Activated CD4-positive, alpha-beta T cell treated with anti-CD3 and anti-CD28 coated beads for 36 hours (primary cell): ENCODE results near the gene C20orf173. TPM values are rescaled to one million over a fixed set of nuclear protein-coding genes. Genes with fewer than 3 reads are reported as not detected.

Experiments used
- ATAC-seq: fragments of 200-7000 bp; cut with Tn5 transposase; one replicate; pipeline ENCODE4 v1.10.0; 2021; ENCODE audit warnings: mild to moderate bottlenecking, moderate library complexity
- CTCF ChIA-PET: fragments of 350-600 bp; sonication (Branson Sonifier 250); formaldehyde crosslinking; loops from one replicate; lab custom pipeline; 2021; ENCODE audit warnings: antibody characterized with exemption; lab: Charles Lee
- POLR2A ChIA-PET: fragments of 350-600 bp; sonication (Branson Sonifier 250); formaldehyde crosslinking; loops from one replicate; lab custom pipeline; 2021; ENCODE audit warnings: antibody characterized with exemption, inconsistent platforms; lab: Charles Lee
- DNase-seq: peaks from one replicate; pipeline ENCODE4 v3.0.0-alpha.2; 2020
- H3K27ac Mint-ChIP-seq: one replicate; pipeline ENCODE4 v1.8.0; 2021; ENCODE audit warnings: mixed read lengths
- H3K27me3 Mint-ChIP-seq: one replicate; pipeline ENCODE4 v1.8.0; 2021; ENCODE audit warnings: mixed read lengths
- H3K36me3 Mint-ChIP-seq: one replicate; pipeline ENCODE4 v1.8.0; 2021; ENCODE audit warnings: low read depth, mixed read lengths
- H3K4me1 Mint-ChIP-seq: one replicate; pipeline ENCODE4 v1.8.0; 2021; ENCODE audit warnings: mixed read lengths
- H3K4me3 Mint-ChIP-seq: one replicate; pipeline ENCODE4 v1.8.0; 2021; ENCODE audit warnings: mild to moderate bottlenecking, moderate library complexity, mixed read lengths
- H3K9me3 Mint-ChIP-seq: one replicate; pipeline ENCODE4 v1.8.0; 2021; ENCODE audit warnings: low read depth, mixed read lengths
- intact Hi-C, 2 experiments: fragments of 100-400 bp; cut with DNase I in 1 of 2; cut with micrococcal nuclease in 1 of 2; formaldehyde crosslinking; loops; one replicate each; pipeline versions ENCODE4 v1.14.2 to v1.15.1; 2022 to 2024; cut with DNase I, micrococcal nuclease
- total RNA-seq, 2 experiments: library from RNA; stranded (reverse); gene quantifications; one replicate each; pipeline ENCODE4 v1.2.3, GENCODE V29; 2021

C20orf173 gene, protein sequence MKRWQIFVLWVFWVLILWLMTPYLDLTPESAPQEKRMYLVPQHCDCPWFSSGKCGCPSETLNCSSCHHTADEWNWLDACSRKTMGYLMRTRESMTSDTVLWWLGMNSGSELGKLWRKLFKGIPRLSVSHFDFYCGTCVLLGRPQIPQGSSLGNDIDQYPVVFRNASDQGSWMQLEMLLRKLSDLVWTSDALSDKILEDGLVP
- not detected for total RNA-seq

DNA sequence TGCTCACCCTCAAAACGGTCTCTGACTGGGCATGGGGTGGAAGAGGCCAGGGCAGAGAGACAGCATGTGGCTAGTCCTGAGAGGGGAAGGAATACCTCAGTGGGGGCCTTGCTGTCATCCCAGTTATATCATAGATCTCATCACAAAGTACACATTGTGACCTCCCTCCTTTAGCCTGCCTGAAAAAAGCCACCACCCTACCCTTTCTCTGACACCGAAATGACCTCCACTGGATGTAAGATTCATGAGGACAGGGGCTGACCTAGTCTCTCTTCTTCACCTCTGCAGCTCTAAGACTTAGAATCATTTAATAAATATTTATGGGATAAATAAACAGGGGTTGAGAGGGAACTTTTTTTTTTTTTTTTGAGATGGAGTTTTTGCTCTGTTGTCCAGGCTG, at the start of gene C20orf173:
C20orf173 (minus strand) TSS at position 101 of the 400 bp plus-strand sequence. CDS start 279 bp downstream, outside the sequence.
- CTCF ChIA-PET = interaction anchor here (0.7 to 1.1 kb wide), 2 partner anchors 31 to 138 kb away, joined by 3 read pairs; no protein-coding TSS in a partner anchor
- Mint-ChIP-seq H3K4me1 (no peaks in the 10 kb centered on the region), H3K27ac (no peak within 1 kb of the TSS), H3K4me3 (no peak within 1 kb of the TSS), H3K27me3 (no peaks in the 10 kb centered on the region), H3K9me3 (no peaks in the 10 kb centered on the region), H3K36me3 (no peaks in the 10 kb centered on the region)
- ATAC-seq = no peak
- POLR2A ChIA-PET = interaction anchor here (0.6 kb wide), 1 partner anchor 21 kb away, joined by 3 read pairs; no protein-coding TSS in a partner anchor
- no peak for DNase-seq
- intact Hi-C loops = no loop called here

DNA sequence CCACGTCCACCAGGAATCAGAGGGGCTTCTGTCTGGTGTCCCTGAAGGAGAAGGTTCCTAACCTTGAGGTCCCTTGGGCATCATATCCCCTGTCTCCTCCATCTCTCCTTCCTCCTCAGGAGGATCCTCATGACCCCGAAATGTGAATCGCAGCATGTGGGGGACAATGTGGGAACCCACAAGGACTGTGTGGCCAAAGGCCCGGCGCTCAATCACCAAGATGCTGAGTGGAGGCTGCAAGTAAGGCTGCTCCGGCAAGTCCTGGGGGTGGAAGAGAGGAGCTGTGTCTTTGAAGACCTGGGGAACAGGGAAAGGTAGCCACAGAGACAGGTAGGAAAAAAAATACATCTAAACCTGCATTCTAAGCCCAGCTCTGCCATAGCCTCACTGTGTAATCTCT, 49.7 kb upstream of the C20orf173 start:
- intact Hi-C loops = no loop called here
- ChIA-PET CTCF (no interaction called here), POLR2A (no interaction called here)
- Mint-ChIP-seq H3K27ac (no peak overlapping the region), H3K27me3 (no peaks in the 10 kb centered on the region), H3K4me3 (no peak overlapping the region), H3K9me3 (peaks cover 3% of the 10 kb centered on the region), H3K4me1 (no peaks in the 10 kb centered on the region), H3K36me3 (no peaks in the 10 kb centered on the region)
- ATAC-seq (no peak), DNase-seq (no peak)

DNA sequence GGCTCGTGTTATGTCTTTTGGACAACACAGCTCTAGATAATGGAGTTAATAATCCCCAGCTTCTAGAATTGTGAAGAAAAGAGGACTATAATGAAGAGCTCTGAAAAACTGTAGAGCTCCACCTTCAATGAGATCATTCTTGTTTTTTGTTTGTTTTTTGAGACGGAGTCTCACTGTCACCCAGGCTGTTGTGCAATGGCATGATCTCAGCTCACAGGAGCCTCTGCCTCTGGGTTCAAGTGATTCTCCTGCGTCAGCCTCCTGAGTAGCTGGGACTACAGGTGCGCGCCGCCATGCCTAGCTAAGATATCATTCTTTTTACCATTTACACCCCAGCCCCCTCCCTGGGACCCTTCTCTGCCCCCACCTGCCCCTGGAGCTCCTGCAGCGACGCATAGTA, 49.0 kb upstream of the C20orf173 start:
- ATAC-seq (no peak), DNase-seq (no peak)
- POLR2A ChIA-PET = interaction anchor here (0.6 kb wide), 1 partner anchor 240 kb away, joined by 3 read pairs; no protein-coding TSS in a partner anchor
- Mint-ChIP-seq H3K4me3 (no peak overlapping the region), H3K27me3 (no peaks in the 10 kb centered on the region), H3K4me1 (no peaks in the 10 kb centered on the region), H3K9me3 (peaks cover 3% of the 10 kb centered on the region), H3K36me3 (no peaks in the 10 kb centered on the region), H3K27ac (no peak overlapping the region)
- intact Hi-C loops = no loop called here
- CTCF ChIA-PET = no interaction called here

DNA sequence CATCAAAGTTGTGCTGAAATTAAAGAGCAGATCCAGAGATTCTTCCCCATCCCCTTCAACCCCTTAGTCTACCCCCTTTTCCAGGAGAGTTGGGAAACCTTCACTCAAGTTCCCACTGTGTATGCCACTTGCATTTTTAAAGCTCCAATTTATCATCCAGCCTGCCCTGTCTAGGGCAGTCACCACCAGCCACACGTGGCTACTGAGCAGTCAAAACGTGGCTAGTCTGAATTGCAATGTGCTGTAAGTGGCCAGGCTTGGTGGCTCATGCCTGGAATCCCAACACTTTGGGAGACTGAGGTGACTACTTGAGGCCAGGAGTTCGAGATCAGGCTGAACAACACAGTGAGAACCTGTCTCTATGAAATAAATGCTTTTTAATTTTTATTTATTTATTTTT, 47.4 kb upstream of the C20orf173 start:
- ChIA-PET CTCF (interaction anchor here (0.6 kb wide), 2 partner anchors 114 to 723 kb away, joined by 3 read pairs; no protein-coding TSS in a partner anchor), POLR2A (no interaction called here)
- H3K27me3 Mint-ChIP-seq = no peaks in the 10 kb centered on the region
- no peaks in the 10 kb centered on the region for H3K36me3 Mint-ChIP-seq
- intact Hi-C loops = no loop called here
- no peak overlapping the region for H3K4me3 Mint-ChIP-seq
- no peak for ATAC-seq
- no peak overlapping the region for H3K27ac Mint-ChIP-seq
- no peaks in the 10 kb centered on the region for H3K9me3 Mint-ChIP-seq
- H3K4me1 Mint-ChIP-seq = no peaks in the 10 kb centered on the region
- no peak for DNase-seq

DNA sequence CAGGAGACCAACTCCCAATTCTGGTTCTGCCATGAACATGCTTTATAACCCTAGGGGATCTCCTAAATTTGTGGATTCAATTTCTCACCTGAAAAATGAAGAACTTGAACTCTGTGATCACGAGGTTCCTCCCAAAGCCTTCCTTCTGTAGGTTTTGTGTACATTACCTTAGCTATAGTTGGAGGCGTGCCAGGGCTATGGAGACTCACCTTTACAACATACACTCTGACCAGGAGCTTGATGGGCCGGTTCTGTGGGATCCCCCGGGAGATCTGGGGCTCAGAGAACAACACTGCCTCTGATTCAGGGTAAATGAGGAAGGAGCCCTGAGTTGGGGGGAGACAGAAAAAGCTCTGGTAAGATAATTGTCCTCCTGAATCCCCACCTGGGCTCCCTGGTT, 46.5 kb upstream of the C20orf173 start:
- intact Hi-C loops = no loop called here
- Mint-ChIP-seq H3K27me3 (no peaks in the 10 kb centered on the region), H3K27ac (no peak overlapping the region)

DNA sequence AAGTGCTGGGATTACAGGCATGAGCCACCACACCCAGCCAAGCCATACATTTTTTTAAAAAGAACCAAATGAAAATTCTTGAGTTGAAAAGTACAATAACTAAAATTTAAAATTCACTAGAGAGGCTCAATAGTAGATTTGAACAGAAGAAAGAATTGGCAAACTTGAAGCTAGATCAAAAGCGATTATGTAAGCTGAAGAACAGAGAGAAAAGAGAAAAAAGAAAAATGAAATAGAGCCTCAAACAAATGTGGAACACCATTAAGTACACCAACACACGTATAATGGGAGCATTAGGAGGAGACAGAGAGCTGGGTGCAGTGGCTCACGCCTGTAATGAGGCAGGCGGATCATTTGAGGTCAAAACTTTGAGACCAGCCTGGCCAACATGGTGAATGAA, 43.4 kb upstream of the C20orf173 start:
- Mint-ChIP-seq H3K4me1 (no peaks in the 10 kb centered on the region), H3K9me3 (no peaks in the 10 kb centered on the region), H3K4me3 (no peak overlapping the region), H3K36me3 (no peaks in the 10 kb centered on the region), H3K27ac (no peak overlapping the region), H3K27me3 (no peaks in the 10 kb centered on the region)
- ChIA-PET CTCF (no interaction called here), POLR2A (interaction anchor here (0.6 kb wide), 1 partner anchor 156 kb away, joined by 3 read pairs; no protein-coding TSS in a partner anchor)
- DNase-seq = no peak
- no peak for ATAC-seq
- intact Hi-C loops = no loop called here

More for the DNA sequence above, 46.5 kb upstream of the C20orf173 start:
- ATAC-seq (no peak), DNase-seq (no peak)
- Mint-ChIP-seq H3K36me3 (no peaks in the 10 kb centered on the region), H3K4me3 (no peak overlapping the region), H3K4me1 (no peaks in the 10 kb centered on the region), H3K9me3 (no peaks in the 10 kb centered on the region)
- CTCF ChIA-PET = no interaction called here
- POLR2A ChIA-PET = interaction anchor here (0.6 kb wide), 1 partner anchor 11 kb away, joined by 3 read pairs; no protein-coding TSS in a partner anchor

DNA sequence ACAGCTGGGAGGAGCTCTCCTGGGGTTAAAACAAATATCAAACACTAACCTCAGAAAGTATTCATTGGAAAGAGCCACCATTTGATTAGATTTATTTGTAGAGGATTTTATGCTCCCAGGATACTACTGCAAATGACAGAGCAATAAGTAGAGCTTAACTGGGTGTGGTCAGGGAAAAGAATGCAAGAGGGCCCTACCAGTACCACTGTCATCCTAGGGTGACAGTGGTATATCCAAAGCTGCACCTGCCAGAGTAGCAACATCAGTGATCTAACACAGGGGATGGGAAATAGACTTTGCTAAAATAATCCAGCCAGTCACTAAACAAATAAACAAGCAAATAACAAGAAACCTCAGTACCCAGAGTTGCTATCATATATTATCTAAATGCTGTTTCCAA, 42.1 kb upstream of the C20orf173 start:
- ATAC-seq (no peak), DNase-seq (no peak)
- H3K4me3 Mint-ChIP-seq = no peak overlapping the region
- H3K4me1 Mint-ChIP-seq = no peaks in the 10 kb centered on the region
- POLR2A ChIA-PET = no interaction called here
- CTCF ChIA-PET = interaction anchor here (0.5 to 1.4 kb wide), 3 partner anchors 30 to 667 kb away, joined by 3 to 5 read pairs (median 4); no protein-coding TSS in a partner anchor
- intact Hi-C loops = no loop called here
- H3K27me3 Mint-ChIP-seq = no peaks in the 10 kb centered on the region
- H3K9me3 Mint-ChIP-seq = no peaks in the 10 kb centered on the region
- H3K27ac Mint-ChIP-seq = no peak overlapping the region
- no peaks in the 10 kb centered on the region for H3K36me3 Mint-ChIP-seq

DNA sequence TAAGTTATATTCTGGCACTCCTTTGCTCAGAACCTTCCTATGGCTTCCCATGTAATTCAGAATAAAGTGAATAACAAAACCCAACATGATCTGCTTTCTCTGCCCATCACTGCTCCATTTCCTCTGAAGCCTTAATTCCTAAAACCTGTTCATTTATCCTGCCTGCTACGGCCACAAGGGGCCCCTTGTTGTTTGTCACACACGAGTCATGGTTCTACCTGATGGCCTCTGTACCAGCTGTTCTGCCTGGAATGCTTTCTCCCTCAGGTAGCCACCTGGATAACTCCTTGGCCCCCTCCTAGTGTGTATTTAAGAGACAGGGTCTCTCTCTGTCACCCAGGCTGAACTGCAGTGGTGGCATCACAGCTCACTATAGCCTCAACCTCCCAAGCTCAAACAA, 39.2 kb upstream of the C20orf173 start:
- Mint-ChIP-seq H3K4me1 (no peaks in the 10 kb centered on the region), H3K36me3 (no peaks in the 10 kb centered on the region), H3K4me3 (no peak overlapping the region), H3K9me3 (no peaks in the 10 kb centered on the region), H3K27me3 (no peaks in the 10 kb centered on the region), H3K27ac (no peak overlapping the region)
- ChIA-PET CTCF (interaction anchor here (0.6 to 0.7 kb wide), 2 partner anchors 31 to 1478 kb away, joined by 3 to 4 read pairs; no protein-coding TSS in a partner anchor), POLR2A (no interaction called here)
- DNase-seq (peak; percentile 25), ATAC-seq (peak; percentile 42)
- intact Hi-C loops = no loop called here

DNA sequence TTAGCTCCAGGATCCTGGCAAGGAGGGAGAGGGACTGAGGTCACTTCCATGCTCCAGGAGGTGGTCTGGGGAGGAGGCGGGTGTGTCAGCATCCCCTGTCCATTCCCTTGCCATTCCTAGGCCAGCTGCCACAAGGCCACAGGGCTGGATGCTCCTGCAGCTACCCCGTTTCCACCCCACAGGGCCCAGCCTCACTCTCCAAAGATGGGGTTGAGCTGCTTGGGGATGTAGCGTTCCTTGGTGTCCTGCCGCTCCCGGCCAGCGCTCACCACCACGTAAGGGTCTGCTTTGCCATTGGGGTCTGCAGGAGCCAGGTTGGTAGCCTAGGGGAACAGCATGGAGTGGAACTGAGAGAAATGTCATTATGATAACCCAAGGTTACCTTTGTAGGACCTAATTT, 35.5 kb upstream of the C20orf173 start:
- ChIA-PET CTCF (no interaction called here), POLR2A (interaction anchor here (0.6 kb wide), 1 partner anchor 29 kb away, joined by 3 read pairs; no protein-coding TSS in a partner anchor)
- H3K4me3 Mint-ChIP-seq = no peak overlapping the region
- DNase-seq (no peak), ATAC-seq (no peak)
- H3K27me3 Mint-ChIP-seq = no peaks in the 10 kb centered on the region
- H3K9me3 Mint-ChIP-seq = no peaks in the 10 kb centered on the region
- H3K4me1 Mint-ChIP-seq = no peaks in the 10 kb centered on the region
- intact Hi-C loops = no loop called here
- no peaks in the 10 kb centered on the region for H3K36me3 Mint-ChIP-seq
- no peak overlapping the region for H3K27ac Mint-ChIP-seq

DNA sequence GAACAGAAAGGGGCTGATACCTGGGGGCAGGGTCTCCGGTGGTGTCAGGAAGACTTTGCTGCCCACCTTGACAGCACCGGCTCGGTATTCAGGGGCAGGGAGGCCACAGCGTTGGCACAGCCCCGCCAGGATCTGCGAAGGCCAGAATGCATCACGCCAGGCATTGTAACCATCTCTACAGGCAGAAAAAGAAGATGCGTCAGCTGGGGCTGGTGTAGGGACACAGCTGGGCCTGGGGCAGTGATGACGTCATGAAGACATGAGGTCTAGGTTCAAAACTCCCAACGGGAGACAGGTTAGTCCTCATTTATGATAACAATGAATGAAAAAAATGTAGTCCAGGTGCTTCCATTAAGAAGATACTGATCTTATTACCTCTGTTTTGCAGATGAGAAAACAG, 34.4 kb upstream of the C20orf173 start:
- intact Hi-C loops = no loop called here
- Mint-ChIP-seq H3K4me1 (no peaks in the 10 kb centered on the region), H3K9me3 (no peaks in the 10 kb centered on the region), H3K27ac (no peak overlapping the region), H3K36me3 (peaks cover 3% of the 10 kb centered on the region), H3K27me3 (no peaks in the 10 kb centered on the region), H3K4me3 (no peak overlapping the region)
- DNase-seq (no peak), ATAC-seq (no peak)
- POLR2A ChIA-PET = no interaction called here
- CTCF ChIA-PET = no interaction called here

DNA sequence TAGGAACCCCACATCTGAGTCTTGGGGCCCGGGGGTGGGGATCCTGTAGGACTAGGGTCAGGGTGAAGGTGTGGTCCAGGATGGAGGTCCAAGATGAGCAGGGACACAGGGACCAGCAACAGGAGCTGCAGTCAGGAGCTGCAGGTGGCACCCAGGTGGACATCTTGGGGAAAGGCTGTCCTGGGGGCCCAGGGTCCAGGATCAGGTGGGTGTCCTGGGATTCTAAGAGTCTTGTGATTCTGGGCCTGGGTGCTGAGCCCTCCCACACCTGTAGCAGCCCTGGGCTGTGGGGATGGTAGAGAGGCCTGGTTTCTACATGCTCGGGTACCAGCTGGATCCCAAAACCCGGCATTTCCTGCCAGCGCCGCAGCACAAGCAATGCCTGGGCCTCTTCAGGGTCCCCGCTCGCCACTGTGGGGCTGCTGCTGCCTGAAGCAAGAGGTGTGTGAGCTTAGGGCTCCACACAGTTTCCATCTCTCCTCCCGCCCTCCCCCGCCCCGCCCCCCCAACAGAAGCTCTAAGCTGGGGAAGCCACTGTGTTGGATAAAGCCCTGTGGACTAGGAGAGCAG, 33.2 kb upstream of the C20orf173 start:
- Mint-ChIP-seq H3K36me3 (peaks cover 3% of the 10 kb centered on the region), H3K27ac (no peak overlapping the region), H3K4me3 (no peak overlapping the region), H3K4me1 (no peaks in the 10 kb centered on the region), H3K9me3 (no peaks in the 10 kb centered on the region), H3K27me3 (no peaks in the 10 kb centered on the region)
- intact Hi-C loops = no loop called here
- ChIA-PET CTCF (interaction anchor here (0.6 kb wide), 1 partner anchor 57 kb away, joined by 3 read pairs; no protein-coding TSS in a partner anchor), POLR2A (interaction anchor here (0.5 kb wide), 1 partner anchor 30 kb away, joined by 6 read pairs; no protein-coding TSS in a partner anchor)
- DNase-seq = no peak
- ATAC-seq = no peak

DNA sequence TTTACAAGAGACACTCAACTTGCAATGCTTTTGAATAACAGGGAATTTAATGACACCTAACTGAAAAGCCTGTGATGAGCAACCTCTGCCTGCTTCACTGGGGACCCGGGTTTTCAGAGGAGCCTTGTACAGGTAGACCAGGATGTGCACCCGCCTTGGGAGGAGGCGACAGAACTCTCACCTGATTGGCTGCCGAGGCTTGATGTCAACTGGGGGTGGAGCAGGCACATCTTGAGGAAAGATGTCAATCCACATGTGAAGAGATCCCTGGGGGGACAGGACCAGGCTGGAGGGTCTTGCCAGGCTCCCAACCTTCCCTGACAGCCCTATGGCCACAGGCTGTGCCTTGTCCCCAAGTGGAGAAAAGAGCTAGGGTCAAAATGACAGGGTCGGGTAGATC, 32.2 kb upstream of the C20orf173 start:
- ATAC-seq (no peak), DNase-seq (no peak)
- CTCF ChIA-PET = interaction anchor here (0.6 to 1.2 kb wide), 2 partner anchors 26 to 219 kb away, joined by 3 to 4 read pairs; no protein-coding TSS in a partner anchor
- H3K36me3 Mint-ChIP-seq = peaks cover 3% of the 10 kb centered on the region
- no peak overlapping the region for H3K4me3 Mint-ChIP-seq
- POLR2A ChIA-PET = no interaction called here
- H3K4me1 Mint-ChIP-seq = no peaks in the 10 kb centered on the region
- H3K9me3 Mint-ChIP-seq = no peaks in the 10 kb centered on the region
- no peak overlapping the region for H3K27ac Mint-ChIP-seq
- H3K27me3 Mint-ChIP-seq = no peaks in the 10 kb centered on the region
- intact Hi-C loops = no loop called here
